NT2/D1 (cell line): ENCODE measurements around the gene TEX11.

Experiments used
- SUZ12 ChIP-seq: IDR thresholded peaks from 2 replicates; pipeline ENCODE4 v1.6.1; 2011; ENCODE audit not compliant: insufficient read length, insufficient read depth; ENCODE audit errors: extremely low read depth
- YY1 ChIP-seq: IDR thresholded peaks from 2 replicates; pipeline ENCODE4 v1.6.1; 2011; ENCODE audit not compliant: insufficient read length, insufficient read depth
- ZNF274 ChIP-seq: IDR thresholded peaks from 2 replicates; pipeline ENCODE4 v1.6.1; 2011; ENCODE audit warnings: mild to moderate bottlenecking, low read depth, low read length

DNA sequence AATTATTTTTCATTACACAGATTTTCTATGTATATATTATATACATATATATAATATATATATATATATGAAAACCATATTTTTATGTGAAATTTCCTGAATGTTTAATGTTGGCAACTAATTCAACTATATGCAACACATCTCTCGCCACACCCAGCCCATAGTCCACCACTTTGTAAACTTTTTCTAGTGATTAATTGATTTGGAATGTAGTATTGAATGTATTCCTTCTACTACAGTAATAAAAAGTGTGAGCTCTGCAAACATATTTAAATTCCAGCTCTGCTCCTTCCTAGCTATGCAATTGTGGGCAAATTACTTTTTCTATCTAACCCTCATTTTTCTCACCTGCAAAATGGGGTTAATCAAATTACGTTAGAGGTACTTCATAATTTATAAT is 187.8 kb downstream of the TEX11 start:
- TF ChIP-seq YY1: no peak
- TF ChIP-seq SUZ12: no peak
- TF ChIP-seq ZNF274: no peak
